Right ventricle myocardium superior (tissue), 1 donor: ENCODE data around the gene SLC2A13. TPM values are rescaled to one million over a fixed set of nuclear protein-coding genes. Genes with fewer than 3 reads are reported as not detected.
"Not testable (repeated sequence)": the region's sequence is repeated elsewhere in the genome, so short reads cannot be mapped to it uniquely, and the experiment has no call there.

ENCODE experiments used
- ATAC-seq: fragments of 200-7000 bp; cut with Tn5 transposase; one replicate; pipeline ENCODE4 v1.9.1; 2020; ENCODE audit warnings: mild to moderate bottlenecking; ENCODE audit not compliant: poor library complexity
- DNase-seq: peaks from one replicate; pipeline ENCODE4 v3.0.0-alpha.2; 2020
- intact Hi-C: fragments of 100-400 bp; cut with DNase I; formaldehyde crosslinking; loops from one replicate; pipeline ENCODE4 v1.11.2; 2022
- total RNA-seq: library from RNA; stranded (reverse); fragmentation: NEBNext Ultra II Directional; extraction: Animal tissue kit (Norgen Biotek cat#: 25700); gene quantifications from one replicate; pipeline ENCODE4 v1.2.1, GENCODE V29; 2021
- donor health status: DM: no; HTN: yes; CAD: no; lungs with severe emphysema.

SLC2A13 gene
- total RNA-seq, 1 donor from 2014 or later = 6.6 TPM

DNA sequence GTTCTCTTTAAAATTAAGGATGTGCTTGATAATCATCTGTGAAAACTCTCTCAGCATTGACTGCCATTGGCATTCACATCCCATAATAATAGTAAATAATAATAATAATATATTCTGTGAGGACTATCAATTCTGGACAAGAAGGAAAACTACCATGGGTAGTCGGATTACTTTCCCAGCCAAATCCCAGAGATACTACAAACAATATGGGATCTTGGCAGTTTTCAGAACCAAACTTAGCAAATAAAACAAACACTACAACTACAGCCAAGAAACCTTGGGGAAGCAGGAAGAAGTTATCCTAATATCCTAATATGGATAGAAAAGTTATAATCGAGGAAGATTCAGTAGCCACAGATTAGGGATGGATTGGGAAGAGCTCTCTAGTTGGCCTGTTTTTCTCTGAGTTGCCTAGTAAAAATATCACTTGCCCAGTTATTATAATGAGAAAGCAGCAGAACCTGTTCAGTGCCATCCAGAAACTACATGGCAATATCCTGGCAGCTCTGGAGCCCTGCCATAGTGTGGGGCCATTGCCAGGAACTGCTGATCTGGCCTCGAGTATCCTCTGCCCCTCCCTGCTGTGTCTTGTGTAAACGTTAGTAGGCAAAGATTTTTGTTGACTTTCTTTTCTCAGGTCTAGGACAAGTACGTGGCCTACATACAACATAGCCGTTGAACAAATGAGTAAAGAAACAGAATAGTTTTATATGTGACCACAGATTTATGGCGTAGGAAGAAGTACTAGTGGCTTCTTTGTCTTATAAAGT lies 193.5 kb downstream of the SLC2A13 start:
- ATAC-seq = peak; percentile 83
- intact Hi-C loops = no loop called here
- DNase-seq = peak; percentile 54

DNA sequence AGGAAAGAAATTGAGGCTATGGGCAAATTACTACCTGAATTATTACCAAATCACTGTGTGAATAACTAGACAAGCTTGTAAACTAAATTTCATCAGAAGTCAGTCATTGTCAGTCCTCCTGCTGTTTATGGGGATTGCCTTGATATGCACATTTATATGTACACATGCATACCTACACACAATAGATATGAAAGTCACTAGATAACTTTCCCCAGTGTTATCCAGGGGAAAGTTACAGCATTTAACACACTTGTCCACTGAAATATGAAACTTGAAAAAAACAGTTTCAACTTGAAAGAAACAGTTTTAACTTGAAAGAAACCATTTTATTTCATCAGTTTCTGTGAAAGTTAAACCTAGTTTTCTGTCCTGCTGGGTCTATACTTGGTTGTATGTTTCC lies 199.6 kb downstream of the SLC2A13 start:
- no peak for ATAC-seq
- intact Hi-C loops = no loop called here
- DNase-seq = no peak

DNA sequence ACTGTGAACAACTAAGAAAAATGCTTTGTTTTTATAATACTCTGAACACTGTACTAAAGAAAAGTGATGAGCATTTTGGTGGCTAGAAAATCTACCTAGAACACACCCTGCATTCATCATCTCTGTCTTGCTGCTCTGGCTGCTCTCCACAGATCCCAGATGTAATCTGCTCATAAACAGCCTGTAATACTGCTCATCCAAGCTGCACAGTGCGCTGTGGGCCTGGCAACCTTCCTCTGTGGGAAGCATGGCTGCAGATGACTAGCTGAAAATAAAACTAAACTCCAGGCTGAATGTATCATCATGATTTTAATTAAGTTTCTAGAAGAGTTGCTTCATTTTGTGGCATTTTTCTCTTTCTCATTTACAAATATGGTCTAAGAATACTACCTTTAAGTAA lies 200.7 kb downstream of the SLC2A13 start:
- intact Hi-C loops = no loop called here
- peak; percentile 83 for ATAC-seq

DNA sequence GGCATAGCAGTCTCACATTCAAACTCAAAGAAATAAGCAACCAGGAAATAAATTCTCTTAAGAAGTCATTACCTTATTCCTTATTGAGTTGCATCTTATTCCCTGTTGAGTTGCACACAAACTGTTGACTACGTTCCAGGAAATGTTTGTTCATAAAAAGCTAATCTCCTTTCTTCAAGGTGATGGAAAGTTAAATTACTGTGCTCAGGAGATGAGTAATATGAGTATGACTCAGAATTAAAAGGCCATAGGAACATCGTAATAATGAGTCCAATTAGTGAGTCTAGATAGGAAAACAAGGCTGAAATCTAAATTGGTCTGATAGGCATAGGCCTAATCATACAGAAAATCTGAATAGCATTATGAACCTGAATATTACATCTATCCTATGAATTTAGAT lies 203.1 kb downstream of the SLC2A13 start:
- no peak for ATAC-seq
- no peak for DNase-seq

More for the DNA sequence above, 200.7 kb downstream of the SLC2A13 start:
- DNase-seq = peak; percentile 72

DNA sequence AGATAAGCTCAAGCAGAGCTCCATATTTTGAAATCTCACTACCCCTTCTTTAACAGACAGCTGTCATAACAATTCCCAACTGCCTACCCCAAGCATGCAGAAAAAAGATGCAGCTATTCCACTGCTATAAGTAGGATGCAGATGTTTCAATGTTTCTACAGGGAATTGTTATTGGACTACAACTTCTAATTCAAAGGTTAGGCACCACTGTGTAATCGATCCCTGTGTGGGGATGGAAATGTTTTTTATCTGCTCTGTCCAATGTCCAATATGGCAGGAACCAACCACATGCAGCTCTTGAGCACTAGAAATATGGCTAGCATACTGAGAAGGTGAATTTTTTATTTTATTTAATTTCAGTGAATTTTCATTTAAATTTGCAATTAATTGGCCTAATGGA lies 208.6 kb downstream of the SLC2A13 start:
- intact Hi-C loops = no loop called here
- no peak for DNase-seq
- no peak for ATAC-seq

More for the DNA sequence above, 203.1 kb downstream of the SLC2A13 start:
- intact Hi-C loops = no loop called here

DNA sequence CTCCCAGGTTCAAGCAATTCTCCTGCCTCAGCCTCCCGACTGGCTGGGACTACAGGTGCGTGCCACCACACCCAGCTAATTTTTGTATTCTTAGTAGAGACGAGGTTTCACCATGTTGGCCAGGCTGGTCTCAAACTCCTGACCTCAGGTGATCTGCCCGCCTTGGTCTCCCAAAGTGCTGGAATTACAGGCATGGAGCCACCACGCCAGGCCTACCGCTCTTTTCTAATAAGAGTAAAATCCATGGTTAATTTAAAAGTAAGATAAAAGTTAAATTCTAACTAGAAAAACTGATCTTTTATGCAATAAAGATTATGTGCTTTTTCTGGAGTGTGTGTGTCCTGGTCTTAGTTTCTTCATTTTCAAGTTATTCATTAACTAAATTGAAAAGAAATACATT lies 212.5 kb downstream of the SLC2A13 start:
- DNase-seq, ATAC-seq, intact Hi-C loops: not testable (repeated sequence)

DNA sequence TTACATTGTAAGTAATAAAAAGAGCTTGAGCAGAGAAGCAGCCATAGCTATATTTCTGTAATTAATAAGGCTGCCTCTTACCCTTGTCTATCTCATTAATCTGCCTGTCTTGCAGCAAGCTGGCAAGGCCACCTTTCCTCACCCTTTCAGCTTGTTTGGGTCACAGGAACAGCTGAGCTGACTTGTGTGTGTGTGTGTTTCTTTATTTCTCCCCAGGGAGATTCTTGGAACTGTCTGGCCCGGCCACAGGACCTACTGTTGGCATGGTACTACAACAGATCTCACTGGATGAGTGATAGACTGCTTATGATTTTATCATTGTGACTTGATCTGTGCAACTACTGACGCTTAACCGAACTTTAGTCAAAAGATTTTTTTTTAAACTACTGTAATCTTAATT lies 213.7 kb downstream of the SLC2A13 start:
- DNase-seq (no peak), ATAC-seq (peak; percentile 59)
- intact Hi-C loops = no loop called here

DNA sequence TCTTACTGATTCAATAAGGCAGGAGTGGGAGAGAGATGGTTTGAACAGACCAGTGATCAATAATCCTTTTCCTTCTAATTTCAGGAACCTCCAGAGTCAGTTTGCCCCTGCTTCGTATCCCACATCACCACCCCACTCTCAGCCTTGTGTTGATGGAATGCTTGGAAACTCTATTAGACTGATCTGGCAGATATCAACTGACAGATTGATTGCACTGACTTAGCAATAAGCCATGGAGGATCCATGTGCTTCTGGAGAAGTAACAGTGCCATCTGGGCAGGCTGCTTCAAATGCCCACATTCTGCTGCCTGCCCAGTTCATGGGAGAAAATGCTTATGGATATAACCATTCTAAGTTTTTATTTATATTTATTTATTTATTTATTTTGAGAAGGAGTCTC lies 218.0 kb downstream of the SLC2A13 start:
- ATAC-seq (no peak), DNase-seq (no peak)
- intact Hi-C loops = no loop called here

DNA sequence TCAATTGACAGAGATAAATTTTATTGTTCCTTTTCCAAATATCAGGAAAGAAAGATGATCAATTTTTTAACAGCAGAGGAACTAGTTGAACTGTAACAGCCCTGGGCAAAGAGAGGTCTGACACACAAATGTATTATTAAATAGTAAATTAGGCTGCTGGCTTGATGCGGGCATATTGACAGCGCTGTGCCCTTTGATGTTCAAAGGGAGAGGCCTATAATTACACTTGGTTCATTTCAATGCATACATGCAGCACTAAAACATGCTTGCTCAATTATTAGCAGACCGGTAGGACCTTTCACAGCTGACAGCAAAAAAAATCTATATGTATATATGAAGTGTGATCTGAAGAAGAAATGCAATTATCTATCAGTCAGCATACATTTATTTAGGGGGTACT lies 219.8 kb downstream of the SLC2A13 start:
- ATAC-seq (no peak), DNase-seq (no peak)
- intact Hi-C loops = no loop called here

DNA sequence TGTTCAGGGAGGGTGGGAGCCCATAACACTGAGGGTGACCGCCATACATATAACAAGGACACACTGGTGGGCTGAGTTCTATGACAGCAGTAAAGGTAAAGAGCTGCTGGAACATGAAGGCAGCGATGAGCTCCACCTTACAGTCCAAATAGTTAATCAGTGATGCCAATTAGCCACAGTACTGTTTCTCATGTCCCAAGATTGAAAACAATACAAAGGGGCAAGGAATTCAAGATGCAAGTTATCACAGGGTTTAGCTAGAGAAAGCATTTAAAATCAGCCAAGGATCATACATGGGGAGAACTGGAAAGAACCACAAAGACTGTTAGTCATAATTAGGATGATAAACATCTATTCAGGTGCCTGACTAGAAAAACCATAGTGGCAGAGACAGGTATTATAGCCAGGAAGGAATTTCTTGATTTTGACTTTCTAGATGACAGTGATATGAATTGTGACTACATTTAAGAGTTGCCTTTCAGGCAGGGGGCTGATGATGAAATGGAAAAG lies 221.2 kb downstream of the SLC2A13 start:
- no peak for ATAC-seq
- DNase-seq = no peak
- intact Hi-C loops = no loop called here

DNA sequence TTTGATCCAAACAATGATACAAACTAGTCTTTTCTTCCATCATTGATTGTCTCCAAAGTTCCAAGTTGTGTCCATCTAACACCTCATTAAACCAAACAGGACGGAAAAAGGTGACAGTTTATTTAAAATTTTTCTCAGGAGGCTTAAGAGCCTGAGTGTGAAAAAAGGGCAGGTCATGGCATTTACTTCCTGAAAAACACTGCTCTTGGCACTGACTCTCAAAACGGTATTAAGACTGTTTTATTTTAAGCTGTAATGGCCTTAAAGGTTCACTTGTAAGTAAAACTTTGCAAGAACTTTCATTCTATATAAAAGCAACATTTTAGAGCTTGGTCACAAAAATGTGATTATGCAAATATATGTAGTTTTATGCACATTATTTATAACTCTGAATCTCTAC lies 222.5 kb downstream of the SLC2A13 start:
- DNase-seq = no peak
- intact Hi-C loops = no loop called here
- ATAC-seq = no peak

DNA sequence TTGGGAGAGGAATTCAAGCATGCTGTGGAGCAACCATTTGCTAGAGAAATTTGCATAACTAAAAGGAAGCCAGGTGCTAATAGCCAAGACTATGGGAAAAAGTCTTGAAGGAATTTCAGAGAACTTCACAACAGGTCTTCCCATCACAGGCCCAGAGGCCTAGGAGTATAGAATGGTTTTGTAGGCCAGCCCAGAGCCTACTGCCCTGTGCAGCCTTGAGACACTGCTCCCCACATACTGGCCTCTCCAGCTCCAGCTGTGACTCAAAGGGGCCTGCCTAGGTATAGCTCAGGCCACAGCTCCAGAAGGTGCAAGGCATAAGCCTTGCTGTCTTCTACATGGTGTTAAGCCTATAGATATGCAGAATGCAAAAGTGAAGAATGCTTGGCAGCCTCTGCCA lies 227.1 kb downstream of the SLC2A13 start:
- intact Hi-C loops = no loop called here
- ATAC-seq (no peak), DNase-seq (no peak)

DNA sequence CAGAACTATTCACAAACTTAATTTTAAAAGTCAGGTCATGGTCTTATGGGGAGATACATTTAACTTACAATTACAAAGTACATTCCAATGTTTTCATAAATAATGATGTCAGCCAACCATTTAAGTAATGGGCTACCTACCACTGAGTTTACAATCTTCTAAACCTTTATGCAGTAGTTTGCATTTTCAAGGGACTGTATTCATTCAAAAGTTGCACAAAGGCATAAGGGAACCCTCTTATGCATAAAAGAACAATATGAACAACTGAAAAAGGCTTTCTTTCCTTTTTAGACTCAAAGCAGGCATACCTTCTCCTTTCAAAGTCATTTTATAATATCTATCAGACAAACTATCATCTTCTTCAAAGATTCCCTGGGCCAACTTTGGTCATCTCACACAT lies 230.2 kb downstream of the SLC2A13 start:
- intact Hi-C loops = no loop called here
- ATAC-seq (no peak), DNase-seq (no peak)

DNA sequence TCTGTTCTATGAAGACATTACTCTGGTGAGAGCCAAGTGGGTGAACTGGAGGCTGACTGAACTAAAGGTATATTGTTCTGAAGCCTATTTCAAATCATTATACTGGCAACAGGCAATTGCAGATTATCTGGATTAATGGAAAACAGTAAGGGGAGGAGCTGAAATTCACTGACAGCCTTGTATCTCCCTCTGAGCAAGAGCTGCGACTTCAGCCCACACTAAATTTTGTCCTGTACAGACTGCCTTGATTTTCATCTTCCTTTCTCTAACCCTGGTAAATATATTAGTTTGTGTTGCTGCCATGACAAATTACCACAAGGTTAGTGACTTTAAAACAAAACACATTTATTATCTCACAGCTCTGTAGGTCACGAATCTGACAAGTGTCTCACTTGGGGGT lies 231.1 kb downstream of the SLC2A13 start:
- no peak for ATAC-seq
- intact Hi-C loops = no loop called here
- DNase-seq = no peak

DNA sequence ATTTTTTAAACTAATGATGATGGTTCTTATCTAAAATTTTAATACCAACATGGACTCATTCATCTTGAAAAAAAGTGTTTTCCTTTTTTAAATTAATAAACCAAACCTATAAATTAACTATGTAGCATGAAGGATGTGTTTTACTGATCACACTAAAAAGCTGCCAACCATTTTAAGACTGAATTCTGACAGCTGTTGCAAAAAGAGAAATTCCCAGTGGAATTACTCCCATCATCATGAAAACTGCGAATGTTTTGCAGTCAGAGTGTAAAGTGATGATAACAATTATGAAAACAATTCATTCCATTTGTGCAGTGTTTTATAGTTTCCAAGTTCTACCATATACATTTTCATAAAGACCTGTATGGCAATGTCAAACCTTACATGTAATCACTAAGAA lies 232.8 kb downstream of the SLC2A13 start:
- ATAC-seq = no peak
- DNase-seq = no peak
- intact Hi-C loops = no loop called here

DNA sequence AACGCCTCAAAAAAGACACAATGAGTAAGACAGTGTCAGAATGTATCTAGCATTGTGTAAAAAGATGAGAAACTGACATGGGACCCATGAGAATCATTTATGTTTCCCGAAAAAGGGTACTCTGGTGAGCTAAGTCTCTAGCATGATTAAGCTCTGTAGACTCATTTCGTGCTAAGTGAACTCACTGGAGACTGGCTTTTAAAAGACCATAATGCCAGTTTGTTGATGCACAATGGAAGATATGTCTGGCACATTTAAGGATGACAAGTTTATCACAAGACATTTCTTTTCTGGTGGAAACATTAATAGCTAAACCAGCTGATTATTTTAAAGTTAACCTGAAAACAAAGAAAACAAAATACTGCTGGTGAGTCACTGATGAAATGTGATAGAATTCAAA lies 233.5 kb downstream of the SLC2A13 start:
- intact Hi-C loops = no loop called here
- ATAC-seq = no peak
- no peak for DNase-seq

DNA sequence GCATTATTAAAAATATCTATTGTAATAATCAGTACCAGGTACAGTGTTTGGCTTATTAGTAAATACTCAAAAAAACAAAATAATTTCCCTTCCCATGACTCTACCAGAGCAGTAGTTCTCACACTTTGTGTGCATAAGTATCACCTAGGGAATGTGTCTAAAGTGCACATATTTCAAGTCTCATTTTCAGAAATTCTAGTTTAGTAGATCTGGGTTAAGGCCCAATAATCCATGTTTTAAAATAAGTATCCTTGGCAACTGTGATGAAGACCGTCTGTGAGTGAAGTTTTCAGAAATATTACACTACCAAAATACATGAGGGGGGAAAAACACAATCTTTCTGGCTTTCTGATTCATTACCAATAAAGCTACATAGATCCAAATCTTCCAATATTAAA lies 237.6 kb downstream of the SLC2A13 start:
- DNase-seq = no peak
- no peak for ATAC-seq
- intact Hi-C loops = no loop called here

DNA sequence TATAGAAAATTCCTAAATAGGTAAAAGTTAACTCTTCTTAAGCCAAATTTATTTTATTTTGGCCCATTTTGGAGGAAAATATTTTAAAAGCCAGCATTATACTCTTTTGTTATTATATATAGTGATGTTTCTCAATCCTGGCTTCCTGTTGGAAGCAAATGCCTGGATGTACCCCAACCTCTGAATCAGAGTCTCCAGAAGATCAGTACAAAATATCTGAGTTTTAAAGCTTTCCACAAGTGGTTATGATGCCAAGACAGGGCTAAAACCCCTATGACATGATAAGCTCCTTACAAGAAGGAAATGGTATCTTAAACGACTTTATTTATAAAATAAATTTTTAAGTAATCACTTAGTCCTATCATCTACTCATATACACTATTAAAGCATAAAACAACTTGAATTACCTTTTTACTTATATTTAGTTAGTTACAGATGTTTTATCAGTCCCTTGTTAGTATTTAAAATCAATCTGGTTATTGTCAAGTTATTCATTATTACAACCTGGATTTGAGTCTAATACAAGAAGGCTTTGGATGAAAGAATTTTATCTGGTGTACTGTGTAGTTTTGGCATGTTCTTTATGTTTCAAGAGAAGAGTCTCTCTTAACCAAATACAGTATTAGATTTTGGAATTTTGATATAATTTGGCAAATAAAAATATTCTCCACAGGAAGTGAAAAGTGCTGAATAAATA lies 238.1 kb downstream of the SLC2A13 start:
- intact Hi-C loops = no loop called here
- ATAC-seq = no peak
- no peak for DNase-seq

DNA sequence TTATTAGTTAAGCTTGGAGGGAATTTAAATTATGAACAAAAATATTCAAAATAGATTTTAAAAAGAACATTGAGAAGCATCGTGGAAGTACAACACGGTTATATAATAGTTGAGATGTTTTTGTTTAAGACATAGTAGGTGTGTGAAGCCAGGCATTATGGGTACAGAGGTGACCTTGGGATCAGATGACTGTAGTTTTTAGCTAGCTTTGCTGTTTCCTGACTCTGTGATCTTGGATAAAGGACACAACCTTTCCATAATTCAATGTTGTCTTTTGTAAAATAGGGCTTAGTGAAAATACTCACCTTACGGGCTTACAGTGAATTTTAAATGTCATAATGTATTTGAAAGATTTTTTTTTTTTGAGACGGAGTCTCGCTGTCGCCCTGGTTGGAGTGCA lies 239.7 kb downstream of the SLC2A13 start:
- DNase-seq (no peak), ATAC-seq (no peak)
- intact Hi-C loops = no loop called here

DNA sequence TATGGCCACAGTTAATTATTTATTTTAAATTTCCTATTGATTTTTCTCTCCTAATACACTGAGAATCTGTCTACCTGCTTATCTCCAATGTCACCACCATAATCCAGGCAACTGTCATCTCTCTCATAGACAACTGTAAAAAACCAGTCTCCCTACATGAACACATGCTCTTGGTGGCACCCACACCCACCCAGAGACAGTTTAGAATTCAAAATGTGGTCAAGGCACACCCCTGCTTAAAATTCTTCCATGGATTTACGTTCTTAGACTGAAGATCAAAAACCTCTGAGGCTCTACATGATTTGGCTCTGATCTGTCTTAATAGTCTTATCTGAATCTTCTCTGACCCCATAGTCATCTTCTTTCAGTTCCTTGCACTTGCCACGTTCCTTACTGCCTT lies 245.2 kb downstream of the SLC2A13 start:
- intact Hi-C loops = no loop called here
- DNase-seq (no peak), ATAC-seq (no peak)
